HG02798 (cell line): ENCODE measurements around the gene CD58.

Experiments used
- ATAC-seq: cut with Tn5 transposase; IDR thresholded peaks from one replicate; pipeline ENCODE4 v1.9.1; 2021; ENCODE audit warnings: mild to moderate bottlenecking; ENCODE audit not compliant: unreplicated experiment, poor library complexity

Gene CD58

GRCh38 chr1:116482490-116482889 lies 88.3 kb downstream of the CD58 start:
- ATAC-seq: no peak

DNA sequence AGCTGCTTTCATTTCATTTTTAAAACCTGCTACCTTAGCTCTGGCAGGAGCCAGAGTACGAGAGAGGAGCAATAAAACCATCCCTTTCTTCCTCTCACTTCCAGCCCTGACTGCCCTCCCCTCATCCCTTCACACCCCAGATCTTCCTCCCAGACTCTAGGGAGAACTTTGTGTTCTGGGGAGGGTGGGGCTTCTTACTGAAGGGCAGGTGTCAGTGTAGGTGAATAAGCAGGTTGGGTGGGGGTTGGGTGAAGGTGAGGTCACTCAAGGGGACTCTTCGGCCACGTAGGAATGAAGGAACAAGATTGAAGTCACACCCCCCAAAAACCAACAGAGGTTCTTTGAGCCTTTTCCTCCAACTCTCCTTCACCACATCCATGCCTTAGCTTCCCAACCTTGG lies 88.9 kb downstream of the CD58 start:
- ATAC-seq: no peak

GRCh38 chr1:116478621-116479020 lies 92.2 kb downstream of the CD58 start:
- no peak for ATAC-seq

- no peak for ATAC-seq
Measured at GRCh38 chr1:116477429-116477828, 93.4 kb downstream of the CD58 start.

GRCh38 chr1:116476321-116476720 lies 94.5 kb downstream of the CD58 start:
- ATAC-seq: no peak

DNA sequence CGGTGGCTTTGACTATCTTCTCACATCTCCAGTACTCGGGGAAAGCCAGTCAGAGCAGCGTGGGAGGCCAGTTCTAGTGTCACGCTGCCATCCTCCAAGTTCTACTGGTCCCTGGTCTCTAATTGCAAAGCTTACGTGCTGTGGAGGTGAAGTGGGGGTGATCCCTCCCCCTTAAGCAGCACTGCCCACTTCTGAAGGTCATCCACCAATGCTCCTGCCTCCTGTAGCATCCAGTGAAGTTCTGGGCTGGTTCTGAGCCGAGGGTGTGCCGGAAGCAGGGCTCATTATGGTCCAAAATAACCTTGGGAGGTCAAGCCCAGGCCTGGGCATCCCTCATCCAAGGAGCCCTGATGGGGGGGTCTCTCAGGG lies 95.0 kb downstream of the CD58 start:
- ATAC-seq: no peak

- no peak for ATAC-seq
Measured at GRCh38 chr1:116474921-116475849, 95.6 kb downstream of the CD58 start.

DNA sequence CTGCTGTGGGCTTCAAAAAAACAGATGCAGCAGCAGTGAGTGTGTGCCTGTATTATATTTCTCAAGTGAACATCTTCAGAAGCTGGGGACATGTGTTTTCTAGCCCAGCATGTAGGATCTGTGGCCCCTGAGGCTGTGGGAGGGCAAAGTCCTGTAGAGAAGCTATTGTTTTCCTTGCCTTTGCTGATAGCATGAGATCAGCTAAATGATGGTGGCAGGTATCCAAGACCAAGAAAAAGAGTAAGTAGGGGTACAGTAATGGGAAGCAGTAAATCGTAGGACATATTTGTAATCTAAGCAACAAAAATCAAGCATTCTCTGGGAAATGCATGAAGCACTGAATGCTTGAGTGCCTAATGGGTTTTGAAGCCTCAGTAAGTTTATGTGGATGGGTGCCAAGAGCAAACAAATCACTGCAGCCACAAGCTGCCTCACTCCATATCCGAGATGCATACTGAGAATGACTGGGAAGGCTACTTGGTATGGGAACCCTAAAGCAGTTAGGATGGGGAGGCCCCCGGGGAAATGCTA lies 98.3 kb downstream of the CD58 start:
- no peak for ATAC-seq

GRCh38 chr1:116471241-116471640 lies 99.6 kb downstream of the CD58 start:
- no peak for ATAC-seq

DNA sequence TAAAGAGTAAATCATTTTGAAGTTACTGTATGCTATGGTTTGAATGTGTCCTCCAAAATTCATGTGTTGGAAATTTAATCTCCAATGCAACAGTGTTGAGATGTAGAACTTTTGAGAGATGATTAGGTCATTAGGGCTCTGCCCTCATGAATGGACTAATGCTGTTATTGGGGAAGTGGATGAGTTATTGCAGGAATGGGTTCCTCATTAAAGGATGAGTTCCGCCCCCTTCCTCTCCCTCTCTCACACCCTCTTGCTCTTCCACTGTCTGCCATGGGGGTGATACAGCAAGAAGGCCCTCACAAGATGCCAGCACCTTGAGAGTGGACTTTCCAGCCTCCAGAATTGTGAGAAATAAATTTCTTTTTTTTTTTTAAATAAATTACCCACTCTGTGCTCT lies 100.2 kb downstream of the CD58 start:
- ATAC-seq: no peak

GRCh38 chr1:116466810-116467557 lies 103.8 kb downstream of the CD58 start:
- no peak for ATAC-seq

- ATAC-seq: no peak
Measured at GRCh38 chr1:116465845-116466685, 104.8 kb downstream of the CD58 start.

GRCh38 chr1:116465477-116465844 lies 105.4 kb downstream of the CD58 start:
- ATAC-seq: no peak
